ENCODE data around the gene SLC38A2. TPM values are rescaled to one million over a fixed set of nuclear protein-coding genes. Genes with fewer than 3 reads are reported as not detected.
"Not testable (repeated sequence)": the region's sequence is repeated elsewhere in the genome, so short reads cannot be mapped to it uniquely, and the experiment has no call there.

SLC38A2 gene
- total RNA-seq, 1 experiment from 2014 or later, result 141 TPM

GRCh38 chr12:46360908-46361666, 11.5 kb downstream of the SLC38A2 start:
- DNase-seq (ENCODE audit: low spot score), result no peak

GRCh38 chr12:46360370-46360769, 12.2 kb downstream of the SLC38A2 start:
- no peak for DNase-seq (ENCODE audit: low spot score)

- DNase-seq (ENCODE audit: low spot score), result no peak
These were observed 12.8 kb downstream of the SLC38A2 start for GRCh38 chr12:46359667-46360280.

- DNase-seq (ENCODE audit: low spot score), result no peak
These were observed 13.5 kb downstream of the SLC38A2 start for GRCh38 chr12:46358791-46359666.

GRCh38 chr12:46358325-46358700, 14.3 kb downstream of the SLC38A2 start:
- DNase-seq (ENCODE audit: low spot score), result no peak

GRCh38 chr12:46357438-46358324, 14.9 kb downstream of the SLC38A2 start:
- no peak for DNase-seq (ENCODE audit: low spot score)

GRCh38 chr12:46356655-46357437, 15.7 kb downstream of the SLC38A2 start:
- DNase-seq (ENCODE audit: low spot score), result no peak

- no peak for DNase-seq (ENCODE audit: low spot score)
These were observed 17.8 kb downstream of the SLC38A2 start for GRCh38 chr12:46354802-46355199.

GRCh38 chr12:46354111-46354801, 18.3 kb downstream of the SLC38A2 start:
- DNase-seq (ENCODE audit: low spot score), result no peak

- DNase-seq (ENCODE audit: low spot score), result no peak
These were observed 20.5 kb downstream of the SLC38A2 start for GRCh38 chr12:46351886-46352650.

GRCh38 chr12:46351138-46351537, 21.4 kb downstream of the SLC38A2 start:
- DNase-seq (ENCODE audit: low spot score), result no peak

GRCh38 chr12:46349253-46349652, 23.3 kb downstream of the SLC38A2 start:
- DNase-seq (ENCODE audit: low spot score), result no peak

- DNase-seq (ENCODE audit: low spot score), result peak; percentile 35
These were observed 29.3 kb downstream of the SLC38A2 start for GRCh38 chr12:46343118-46343852.

GRCh38 chr12:46342562-46343033, 30.0 kb downstream of the SLC38A2 start:
- DNase-seq (ENCODE audit: low spot score), result peak; percentile 19

- no peak for DNase-seq (ENCODE audit: low spot score)
These were observed 33.5 kb downstream of the SLC38A2 start for GRCh38 chr12:46339051-46339450.

GRCh38 chr12:46332260-46332659, 40.3 kb downstream of the SLC38A2 start:
- DNase-seq (ENCODE audit: low spot score), result peak; percentile 31

GRCh38 chr12:46325075-46325474, 47.5 kb downstream of the SLC38A2 start:
- DNase-seq (ENCODE audit: low spot score), result not testable (repeated sequence)

GRCh38 chr12:46320731-46321130, 51.8 kb downstream of the SLC38A2 start:
- no peak for DNase-seq (ENCODE audit: low spot score)

Measured in A172 (cell line).